ENCODE data around the gene GNAQ. TPM values are rescaled to one million over a fixed set of nuclear protein-coding genes. Genes with fewer than 3 reads are reported as not detected.

Gene GNAQ
- total RNA-seq, 1 experiment from 2014 or later, result 48.6 TPM

- no peak for TF ChIP-seq CTCF (conservative IDR thresholded peaks at IDR 0.05)
- WGBS (ENCODE audit: extremely low coverage, insufficient read length, low lambda C conversion rate), result no CpG with 5 or more reads among the region's 5 CpGs
- H2BK5ac ChIP-seq (ENCODE audit: insufficient read length, low read length), result no peak overlapping the region
Observed at GRCh38 chr9:77806741-77807140, 224.9 kb downstream of the GNAQ start.

More at GRCh38 chr9:77806741-77807140, 224.9 kb downstream of the GNAQ start:
- Histone ChIP-seq H4K5ac (ENCODE audit: insufficient read length, low read depth, low read length) (no peak overlapping the region), H3K18ac (ENCODE audit: insufficient read length, low read depth, low read length) (no peak overlapping the region), H4K20me1 (ENCODE audit: control insufficient read depth, insufficient read depth, insufficient read length) (no peaks in the 10 kb centered on the region), H3T11ph (ENCODE audit: low read length) (no peak overlapping the region), H3K79me1 (ENCODE audit: insufficient read depth, low read depth, low read length, poor library complexity, severe bottlenecking) (peaks cover 2% of the 10 kb centered on the region), H3K79me2 (ENCODE audit: insufficient read depth, low read length) (no peaks in the 10 kb centered on the region), H3K9ac (ENCODE audit: extremely low read depth, insufficient read length, low read length) (no peak overlapping the region), H4K91ac (ENCODE audit: insufficient read length, low read depth, low read length) (no peak overlapping the region), H3K4me1 (ENCODE audit: insufficient read depth, low read length) (no peaks in the 10 kb centered on the region), H2BK20ac (ENCODE audit: low read depth, low read length, poor library complexity, severe bottlenecking) (no peak overlapping the region), H2BK12ac (ENCODE audit: insufficient read length, low read depth, low read length) (no peak overlapping the region), H3K23me2 (ENCODE audit: insufficient read length, low read depth, low read length, poor library complexity, severe bottlenecking) (no peaks in the 10 kb centered on the region), H2AFZ (ENCODE audit: low read length) (no peak overlapping the region), H3K27me3 (ENCODE audit: insufficient read depth, low read length) (no peaks in the 10 kb centered on the region), H3K27ac (ENCODE audit: insufficient read length, low read depth, low read length) (no peak overlapping the region), H2AK5ac (ENCODE audit: insufficient read length, low read length) (no peak overlapping the region), H3K14ac (ENCODE audit: insufficient read depth, low read length) (no peak overlapping the region), H2BK120ac (ENCODE audit: low read depth, low read length, poor library complexity, severe bottlenecking) (no peak overlapping the region), H2BK15ac (ENCODE audit: low read depth, low read length) (no peak overlapping the region), H4K8ac (replicated peaks; ENCODE audit: insufficient read length, low read depth, low read length) (no peak overlapping the region), H3K4ac (ENCODE audit: low read depth, low read length) (no peak overlapping the region), H3K9me3 (ENCODE audit: control insufficient read depth, low read depth, low read length) (no peaks in the 10 kb centered on the region), H3K56ac (ENCODE audit: insufficient read length, low read depth, low read length) (no peak overlapping the region), H3K4me2 (ENCODE audit: insufficient read depth, insufficient read length, low read length) (no peak overlapping the region), H3K23ac (ENCODE audit: insufficient read length, low read depth, low read length) (no peak overlapping the region)
- Mint-ChIP-seq H3K4me3 (no peak overlapping the region), H3K4me1 (peaks cover 7 to 8% of the 10 kb centered on the region in 2 experiments), H3K27me3 (ENCODE audit: low read depth) (no peaks in the 10 kb centered on the region), H3K36me3 (ENCODE audit: insufficient read depth in 1 of 3, low read depth in 3 of 3) (no peaks in the 10 kb centered on the region; a peak in 1 of 7 replicates), H3K9me3 (no peaks in the 10 kb centered on the region), H3K27ac (no peak overlapping the region)
- DNase-seq, result no peak
